A549 (cell line): ENCODE measurements around the gene MPL. TPM values are rescaled to one million over a fixed set of nuclear protein-coding genes. Genes with fewer than 3 reads are reported as not detected.

ENCODE experiments used
- ATAC-seq, 2 experiments: fragments of 200-7000 bp in 1 of 2; fragments of >200 bp in 1 of 2; cut with Nextera tagmentation in 1 of 2; cut with Tn5 transposase in 1 of 2; 3 replicates each; pipeline versions ENCODE4 v1.8.0 to v1.9.1; 2018 to 2020; ENCODE audit warnings: mild to moderate bottlenecking in 1 of 2, moderate library complexity in 1 of 2
- CTCF ChIA-PET: fragments of 300-600 bp; sonication (Branson Sonifier 250); formaldehyde crosslinking; extraction: SDS; loops from one replicate; lab custom pipeline; 2021; ENCODE audit warnings: antibody characterized with exemption, inconsistent platforms; lab: Yijun Ruan, JAX
- POLR2A ChIA-PET: fragments of 350-600 bp; formaldehyde crosslinking; extraction: SDS; loops from one replicate; lab custom pipeline; 2021; ENCODE audit warnings: antibody characterized with exemption, inconsistent platforms; lab: Yijun Ruan, JAX
- DNase-seq, 2 experiments: peaks; one replicate each; pipeline versions ENCODE4 v3.0.0 to v3.0.0-alpha.2; 2011 to 2016; ENCODE audit warnings: low read depth in 1 of 2, low spot score in 1 of 2
- FAIRE-seq: peaks from 2 replicates; lab custom pipeline; 2011; peaks lifted over from hg19 to GRCh38; lab: Jason Lieb, UNC
- H3K27ac ChIP-seq, 2 experiments: fragments of >200 bp; sonication (Bioruptor Twin); formaldehyde crosslinking; 3 replicates each; pipeline ENCODE4 v1.5.1; 2016 to 2017
- H3K4me1 ChIP-seq: fragments of >200 bp; sonication (Bioruptor Twin); formaldehyde crosslinking; 3 replicates; pipeline ENCODE4 v1.6.1; 2016
- H3K4me2 ChIP-seq: fragments of >200 bp; sonication (Bioruptor Twin); formaldehyde crosslinking; 3 replicates; pipeline ENCODE4 v1.6.1; 2016
- H3K4me3 ChIP-seq: fragments of >200 bp; sonication (Bioruptor Twin); formaldehyde crosslinking; 3 replicates; pipeline ENCODE4 v1.5.1; 2016
- H3K9me3 ChIP-seq: fragments of >200 bp; sonication (Bioruptor Twin); formaldehyde crosslinking; 3 replicates; pipeline ENCODE4 v1.6.1; 2016
- CEBPB ChIP-seq, 2 experiments: fragments of >200 bp in 1 of 2; sonication (Bioruptor Twin) in 1 of 2; formaldehyde crosslinking in 1 of 2; IDR thresholded peaks; 2 replicates each; pipeline ENCODE4 v1.6.1; 2012 to 2016
- CHD4 ChIP-seq: fragments of 200-600 bp; sonication (generic); IDR thresholded peaks from 2 replicates; pipeline ENCODE4 v1.6.1; 2016; ENCODE audit warnings: antibody characterized with exemption, mild to moderate bottlenecking, borderline replicate concordance
- E2F6 ChIP-seq: IDR thresholded peaks from 2 replicates; pipeline ENCODE4 v1.6.1; 2012; ENCODE audit warnings: low read depth, borderline replicate concordance
- EHMT2 ChIP-seq: fragments of 200-600 bp; sonication (generic); IDR thresholded peaks from 2 replicates; pipeline ENCODE4 v1.6.1; 2016; ENCODE audit warnings: antibody characterized with exemption, low read depth, mild to moderate bottlenecking, moderate library complexity
- ELK1 ChIP-seq: fragments of 150-350 bp; IDR thresholded peaks from 2 replicates; pipeline ENCODE4 v1.6.1; 2014; ENCODE audit warnings: low read depth, mild to moderate bottlenecking, low read length
- EP300 ChIP-seq, 2 experiments: fragments of >200 bp; sonication (Bioruptor Twin); formaldehyde crosslinking; IDR thresholded peaks; 2 replicates in 1 of 2; 3 replicates in 1 of 2; pipeline ENCODE4 v1.6.1; 2016 to 2017
- ESRRA ChIP-seq: fragments of 150-350 bp; IDR thresholded peaks from 2 replicates; pipeline ENCODE4 v1.6.1; 2014; ENCODE audit warnings: mild to moderate bottlenecking, low read length, borderline replicate concordance
- FOSB ChIP-seq: fragments of 250-450 bp; sonication (Bioruptor Pico); IDR thresholded peaks from 2 replicates; pipeline ENCODE4 v1.5.0; 2020; ENCODE audit warnings: mild to moderate bottlenecking, moderate library complexity
- FOXS1 ChIP-seq: fragments of 250-450 bp; sonication (Bioruptor Pico); IDR thresholded peaks from 2 replicates; pipeline ENCODE4 v1.5.0; 2020; ENCODE audit warnings: mild to moderate bottlenecking, moderate library complexity
- HES2 ChIP-seq: fragments of >200 bp; sonication (Bioruptor Twin); formaldehyde crosslinking; IDR thresholded peaks from 2 replicates; pipeline ENCODE4 v1.6.1; 2016
- HEYL ChIP-seq: fragments of 250-450 bp; sonication (Bioruptor Pico); IDR thresholded peaks from 2 replicates; pipeline ENCODE4 v1.8.0; 2021; ENCODE audit warnings: mild to moderate bottlenecking, moderate library complexity
- HOXB13 ChIP-seq: fragments of 250-450 bp; sonication (Bioruptor Pico); IDR thresholded peaks from 2 replicates; pipeline ENCODE4 v1.5.0; 2020; ENCODE audit warnings: low read depth, mild to moderate bottlenecking, moderate library complexity
- HOXB5 ChIP-seq: fragments of 250-450 bp; sonication (Bioruptor Pico); IDR thresholded peaks from 2 replicates; pipeline ENCODE4 v1.5.0; 2020; ENCODE audit warnings: mild to moderate bottlenecking, moderate library complexity
- KDM1A ChIP-seq: fragments of 200-600 bp; sonication (generic); IDR thresholded peaks from 2 replicates; pipeline ENCODE4 v1.6.1; 2016; ENCODE audit warnings: low read depth, mild to moderate bottlenecking
- MAFK ChIP-seq: fragments of 450-650 bp; IDR thresholded peaks from 2 replicates; pipeline ENCODE4 v1.6.1; 2014; ENCODE audit not compliant: partially characterized antibody
- MYC ChIP-seq: IDR thresholded peaks from 2 replicates; pipeline ENCODE4 v1.6.1; 2012; ENCODE audit warnings: mild to moderate bottlenecking, inconsistent platforms, low read length, improper control_type of control experiment, borderline replicate concordance
- NR3C1 ChIP-seq: fragments of >200 bp; sonication (Bioruptor Twin); formaldehyde crosslinking; IDR thresholded peaks from 3 replicates; pipeline ENCODE4 v1.6.1; 2017
- PBX3 ChIP-seq: IDR thresholded peaks from 2 replicates; pipeline ENCODE4 v1.6.1; 2012
- POLR2AphosphoS2 ChIP-seq: conservative IDR thresholded peaks from 2 replicates; pipeline ENCODE4 v1.6.1; 2012; ENCODE audit warnings: low read length, improper control_type of control experiment, inconsistent platforms
- RCOR1 ChIP-seq: fragments of 150-350 bp; IDR thresholded peaks from 2 replicates; pipeline ENCODE4 v1.6.1; 2014; ENCODE audit warnings: antibody characterized with exemption, low read length, low read depth
- RFX5 ChIP-seq: fragments of 450-650 bp; IDR thresholded peaks from 2 replicates; pipeline ENCODE4 v1.7.1; 2014; ENCODE audit warnings: antibody characterized with exemption, mild to moderate bottlenecking, moderate library complexity
- USF2 ChIP-seq: fragments of 450-650 bp; IDR thresholded peaks from 2 replicates; pipeline ENCODE4 v1.6.1; 2014; ENCODE audit warnings: antibody characterized with exemption
- WGBS: methylation state at CpG from one replicate; pipeline ENCODE4 v1.1.6; 2017; ENCODE audit errors: missing lambda C conversion rate; 5-methylcytosine and 5-hydroxymethylcytosine counted together
- polyA plus RNA-seq, 4 experiments: library from polyadenylated mRNA; depleted of rRNA in 3 of 4; stranded (reverse); fragments of >200 nt; fragmentation: RNase III in 1 of 4; extraction: RNeasy Plus Mini Kit Qiagen cat#74134 plus additional on column Dnase treatment in 1 of 4; gene quantifications; 2 replicates in 3 of 4; 3 replicates in 1 of 4; pipeline ENCODE4 v1.2.3, GENCODE V29; 2011 to 2017

Gene MPL
- polyA plus RNA-seq, 2 of the 4 experiments (the other 2 are of a cell fraction): not detected

- TF ChIP-seq USF2 (no peak), POLR2AphosphoS2 (no peak), FOSB (CRISPR knock-in tag) (no peak)
- TF ChIP-seq, all 56 proteins: peak for 0
Measured at GRCh38 chr1:43363935-43364525, 26.4 kb downstream of the MPL start (continued).

GRCh38 chr1:43365678-43366077 lies 28.1 kb downstream of the MPL start:
- Histone ChIP-seq H3K4me2 (peak overlapping the region; percentile 99), H3K27ac (peak overlapping the region; percentile 94 to 99), H3K9me3 (no peaks in the 10 kb centered on the region), H3K4me3 (no peak overlapping the region; the same call in 1 of the 3 replicates), H3K4me1 (peaks cover 50% of the 10 kb centered on the region)
- DNase-seq (no peak), FAIRE-seq (no peak), ATAC-seq (no peak)
- CTCF ChIA-PET: no interaction called here
- no peak for TF ChIP-seq HEYL
- no peak for TF ChIP-seq HES2
- TF ChIP-seq CHD4: no peak
- TF ChIP-seq ESRRA: no peak
- no peak for TF ChIP-seq CEBPB (IDR thresholded peaks at IDR 0.05)
- TF ChIP-seq RCOR1: no peak
- no peak for TF ChIP-seq E2F6
- TF ChIP-seq EHMT2: no peak
- no peak for TF ChIP-seq RFX5
- POLR2A ChIA-PET: no interaction called here
- 93% methylated on average over 2 of the region's 2 CpGs for WGBS

- POLR2A ChIA-PET: no interaction called here
- H3K27ac ChIP-seq: peak overlapping the region; percentile 94 to 99
- H3K4me2 ChIP-seq: peak overlapping the region; percentile 99
- H3K9me3 ChIP-seq: no peaks in the 10 kb centered on the region
- no peak for DNase-seq
- WGBS: 63% methylated on average over 6 of the region's 11 CpGs
- peaks cover 50% of the 10 kb centered on the region for H3K4me1 ChIP-seq
- TF ChIP-seq EHMT2: no peak
- TF ChIP-seq HEYL: no peak
- TF ChIP-seq MAFK: no peak
- no peak for TF ChIP-seq ELK1
- no peak for TF ChIP-seq HOXB5 (CRISPR knock-in tag)
- no peak for FAIRE-seq
- H3K4me3 ChIP-seq: peak overlapping the region; percentile 90
- CTCF ChIA-PET: no interaction called here
- ATAC-seq: no peak
Measured at GRCh38 chr1:43366179-43366578, 28.6 kb downstream of the MPL start.

GRCh38 chr1:43366601-43367025 lies 29.0 kb downstream of the MPL start:
- DNase-seq: no peak
- Histone ChIP-seq H3K4me3 (peak overlapping the region; percentile 90), H3K4me2 (peak overlapping the region; percentile 99), H3K4me1 (peaks cover 47% of the 10 kb centered on the region), H3K9me3 (no peaks in the 10 kb centered on the region)
- WGBS: 0% methylated on average over 3 of the region's 5 CpGs
- no peak for FAIRE-seq
- peak; percentile 1 to 8; a peak in 3 of 6 replicates for ATAC-seq
- POLR2A ChIA-PET: interaction anchor here (2.4 kb wide), 1 partner anchor 8 kb away, joined by 37 read pairs; the partner anchor contains the start of gene CDC20
- CTCF ChIA-PET: interaction anchor here (2.4 kb wide), 1 partner anchor 11 kb away, joined by 10 read pairs; no protein-coding TSS in a partner anchor
- TF ChIP-seq MAFK (no peak), EHMT2 (no peak), CEBPB (IDR thresholded peaks at IDR 0.05) (no peak), NR3C1 (no peak), ELK1 (no peak), FOXS1 (CRISPR knock-in tag) (no peak), KDM1A (no peak), HOXB13 (CRISPR knock-in tag) (no peak), EP300 (IDR thresholded peaks at IDR 0.05) (no peak), HOXB5 (CRISPR knock-in tag) (no peak), MYC (no peak), FOSB (CRISPR knock-in tag) (no peak), PBX3 (no peak), HES2 (no peak)
- TF ChIP-seq, all 56 proteins: peak for 0
- peak overlapping the region; percentile 94 to 99 for H3K27ac ChIP-seq
